DOHH2 (cell line): ENCODE measurements around the gene MTHFR.

ENCODE experiments used
- EZH2phosphoT487 ChIP-seq: fragments of 200-600 bp; sonication (generic); IDR thresholded peaks from 2 replicates; pipeline ENCODE4 v1.6.1; 2017; ENCODE audit warnings: borderline replicate concordance, mild to moderate bottlenecking, antibody characterized with exemption, low read length, moderate library complexity, mixed read lengths
- TF ChIP-seq, protein P1 (sequence below): fragments of 200-600 bp; sonication (generic); IDR thresholded peaks from one replicate; pipeline ENCODE4 v1.5.1; 2014; ENCODE audit warnings: antibody characterized with exemption, mild to moderate bottlenecking, low read depth, low read length; ENCODE audit not compliant: poor library complexity, severe bottlenecking

- TF ChIP-seq, protein P1, sequence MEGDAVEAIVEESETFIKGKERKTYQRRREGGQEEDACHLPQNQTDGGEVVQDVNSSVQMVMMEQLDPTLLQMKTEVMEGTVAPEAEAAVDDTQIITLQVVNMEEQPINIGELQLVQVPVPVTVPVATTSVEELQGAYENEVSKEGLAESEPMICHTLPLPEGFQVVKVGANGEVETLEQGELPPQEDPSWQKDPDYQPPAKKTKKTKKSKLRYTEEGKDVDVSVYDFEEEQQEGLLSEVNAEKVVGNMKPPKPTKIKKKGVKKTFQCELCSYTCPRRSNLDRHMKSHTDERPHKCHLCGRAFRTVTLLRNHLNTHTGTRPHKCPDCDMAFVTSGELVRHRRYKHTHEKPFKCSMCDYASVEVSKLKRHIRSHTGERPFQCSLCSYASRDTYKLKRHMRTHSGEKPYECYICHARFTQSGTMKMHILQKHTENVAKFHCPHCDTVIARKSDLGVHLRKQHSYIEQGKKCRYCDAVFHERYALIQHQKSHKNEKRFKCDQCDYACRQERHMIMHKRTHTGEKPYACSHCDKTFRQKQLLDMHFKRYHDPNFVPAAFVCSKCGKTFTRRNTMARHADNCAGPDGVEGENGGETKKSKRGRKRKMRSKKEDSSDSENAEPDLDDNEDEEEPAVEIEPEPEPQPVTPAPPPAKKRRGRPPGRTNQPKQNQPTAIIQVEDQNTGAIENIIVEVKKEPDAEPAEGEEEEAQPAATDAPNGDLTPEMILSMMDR = no peak
- no peak for TF ChIP-seq EZH2phosphoT487
Observed at GRCh38 chr1:11759791-11760190, 46.0 kb downstream of the MTHFR start.
